HepG2 (cell line): ENCODE results near the gene CUEDC2. TPM values are rescaled to one million over a fixed set of nuclear protein-coding genes. Genes with fewer than 3 reads are reported as not detected.

Experiments
- GPN1 ChIP-seq: sonication (generic); formaldehyde crosslinking; IDR thresholded peaks from 2 replicates; pipeline ENCODE4 v1.5.1; 2020; ENCODE audit warnings: missing genetic modification reagents, borderline replicate concordance
- KDM3A ChIP-seq: IDR thresholded peaks from 2 replicates; pipeline ENCODE4 v1.6.1; 2018; ENCODE audit warnings: low read depth, missing compliant biosample characterization
- SKI ChIP-seq: fragments of 450-650 bp; IDR thresholded peaks from one replicate; pipeline ENCODE4 v1.6.1; 2018; ENCODE audit warnings: mild to moderate bottlenecking; ENCODE audit not compliant: partially characterized antibody
- SMAD9 ChIP-seq: sonication (generic); formaldehyde crosslinking; IDR thresholded peaks from 2 replicates; pipeline ENCODE4 v1.5.1; 2020; ENCODE audit warnings: mild to moderate bottlenecking, missing genetic modification reagents
- SMC3 ChIP-seq: IDR thresholded peaks from 2 replicates; pipeline ENCODE4 v1.6.1; 2011; ENCODE audit warnings: low read length, improper control_type of control experiment
- ZNF121 ChIP-seq: sonication (generic); formaldehyde crosslinking; IDR thresholded peaks from 2 replicates; pipeline ENCODE4 v1.5.0; 2020; ENCODE audit warnings: mild to moderate bottlenecking, missing genetic modification reagents
- ZNF788 ChIP-seq: sonication (generic); formaldehyde crosslinking; IDR thresholded peaks from 2 replicates; pipeline ENCODE4 v1.5.0; 2020; ENCODE audit warnings: mild to moderate bottlenecking, missing genetic modification reagents, borderline replicate concordance
- polyA plus RNA-seq, 8 experiments: library from polyadenylated mRNA; depleted of rRNA in 3 of 8; stranded (reverse) in 7 of 8; unstranded in 1 of 8; fragments of >200 nt; fragmentation: Illumina TruSeq in 4 of 8; extraction: Trizol in 4 of 8; gene quantifications; 2 replicates each; pipeline versions ENCODE4 v1.2.1 to v1.2.3, GENCODE V29; 2011 to 2016; ENCODE audit warnings: low read depth in 4 of 8, missing spikeins in 1 of 8, mixed read lengths in 1 of 8; ENCODE audit not compliant: insufficient read depth in 1 of 8
- total RNA-seq, 5 experiments: library from RNA; depleted of rRNA; stranded (reverse); fragments of >200 nt; fragmentation: Illumina TruSeq; extraction: Trizol; gene quantifications; 2 replicates each; pipeline ENCODE4 v1.2.3, GENCODE V29; 2016; ENCODE audit warnings: low read depth in 1 of 5
- TF ChIP-seq, protein P1 (sequence below), 2 experiments: fragments of 450-650 bp in 1 of 2; sonication (generic) in 1 of 2; formaldehyde crosslinking in 1 of 2; IDR thresholded peaks; 2 replicates each; pipeline versions ENCODE4 v1.6.1 to v1.8.0; 2016 to 2022; ENCODE audit warnings: antibody characterized with exemption in 1 of 2, mild to moderate bottlenecking in 1 of 2, missing genetic modification reagents in 1 of 2
- TF ChIP-seq, protein P2 (sequence below): sonication (generic); formaldehyde crosslinking; IDR thresholded peaks from 2 replicates; pipeline ENCODE4 v1.5.0; 2020; ENCODE audit warnings: mild to moderate bottlenecking, missing genetic modification reagents

Gene CUEDC2
- total and polyA plus RNA-seq, 2 of the 13 experiments (the other 11 are each of a cell fraction or from before 2014, with no cell fraction given) = 13.1 to 18.4 TPM

DNA sequence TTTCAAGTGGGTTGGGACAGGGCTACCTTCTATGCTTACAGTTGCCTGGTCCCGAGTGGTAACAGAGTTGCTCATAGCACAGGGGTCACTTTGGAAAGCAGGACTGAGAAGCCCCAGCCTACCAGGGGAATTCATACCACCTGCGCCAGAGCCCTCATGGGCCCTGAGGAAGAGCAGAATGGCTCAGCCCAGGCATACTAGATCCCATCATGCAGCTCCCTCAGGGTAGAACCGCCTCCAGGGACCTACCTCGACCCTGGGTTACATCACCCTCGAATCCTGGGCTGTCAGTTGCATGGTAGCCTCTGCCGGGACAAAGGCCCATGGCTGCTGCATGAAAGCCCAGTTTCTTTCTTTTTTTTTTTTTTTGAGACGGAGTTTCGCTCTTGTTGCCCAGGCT lies 2.9 kb downstream of the CUEDC2 start (continued):
- TF ChIP-seq, protein P1, sequence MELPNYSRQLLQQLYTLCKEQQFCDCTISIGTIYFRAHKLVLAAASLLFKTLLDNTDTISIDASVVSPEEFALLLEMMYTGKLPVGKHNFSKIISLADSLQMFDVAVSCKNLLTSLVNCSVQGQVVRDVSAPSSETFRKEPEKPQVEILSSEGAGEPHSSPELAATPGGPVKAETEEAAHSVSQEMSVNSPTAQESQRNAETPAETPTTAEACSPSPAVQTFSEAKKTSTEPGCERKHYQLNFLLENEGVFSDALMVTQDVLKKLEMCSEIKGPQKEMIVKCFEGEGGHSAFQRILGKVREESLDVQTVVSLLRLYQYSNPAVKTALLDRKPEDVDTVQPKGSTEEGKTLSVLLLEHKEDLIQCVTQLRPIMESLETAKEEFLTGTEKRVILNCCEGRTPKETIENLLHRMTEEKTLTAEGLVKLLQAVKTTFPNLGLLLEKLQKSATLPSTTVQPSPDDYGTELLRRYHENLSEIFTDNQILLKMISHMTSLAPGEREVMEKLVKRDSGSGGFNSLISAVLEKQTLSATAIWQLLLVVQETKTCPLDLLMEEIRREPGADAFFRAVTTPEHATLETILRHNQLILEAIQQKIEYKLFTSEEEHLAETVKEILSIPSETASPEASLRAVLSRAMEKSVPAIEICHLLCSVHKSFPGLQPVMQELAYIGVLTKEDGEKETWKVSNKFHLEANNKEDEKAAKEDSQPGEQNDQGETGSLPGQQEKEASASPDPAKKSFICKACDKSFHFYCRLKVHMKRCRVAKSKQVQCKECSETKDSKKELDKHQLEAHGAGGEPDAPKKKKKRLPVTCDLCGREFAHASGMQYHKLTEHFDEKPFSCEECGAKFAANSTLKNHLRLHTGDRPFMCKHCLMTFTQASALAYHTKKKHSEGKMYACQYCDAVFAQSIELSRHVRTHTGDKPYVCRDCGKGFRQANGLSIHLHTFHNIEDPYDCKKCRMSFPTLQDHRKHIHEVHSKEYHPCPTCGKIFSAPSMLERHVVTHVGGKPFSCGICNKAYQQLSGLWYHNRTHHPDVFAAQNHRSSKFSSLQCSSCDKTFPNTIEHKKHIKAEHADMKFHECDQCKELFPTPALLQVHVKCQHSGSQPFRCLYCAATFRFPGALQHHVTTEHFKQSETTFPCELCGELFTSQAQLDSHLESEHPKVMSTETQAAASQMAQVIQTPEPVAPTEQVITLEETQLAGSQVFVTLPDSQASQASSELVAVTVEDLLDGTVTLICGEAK (IDR thresholded peaks at IDR 0.05) = no peak
- TF ChIP-seq, protein P1 (CRISPR knock-in tag; IDR thresholded peaks at IDR 0.05) = no peak
- TF ChIP-seq SKI (no peak), SMC3 (no peak), GPN1 (CRISPR knock-in tag) (no peak), ZNF788 (CRISPR knock-in tag) (no peak), KDM3A (CRISPR knock-in tag) (no peak), SMAD9 (CRISPR knock-in tag) (no peak), ZNF121 (no peak)
- TF ChIP-seq, protein P2, sequence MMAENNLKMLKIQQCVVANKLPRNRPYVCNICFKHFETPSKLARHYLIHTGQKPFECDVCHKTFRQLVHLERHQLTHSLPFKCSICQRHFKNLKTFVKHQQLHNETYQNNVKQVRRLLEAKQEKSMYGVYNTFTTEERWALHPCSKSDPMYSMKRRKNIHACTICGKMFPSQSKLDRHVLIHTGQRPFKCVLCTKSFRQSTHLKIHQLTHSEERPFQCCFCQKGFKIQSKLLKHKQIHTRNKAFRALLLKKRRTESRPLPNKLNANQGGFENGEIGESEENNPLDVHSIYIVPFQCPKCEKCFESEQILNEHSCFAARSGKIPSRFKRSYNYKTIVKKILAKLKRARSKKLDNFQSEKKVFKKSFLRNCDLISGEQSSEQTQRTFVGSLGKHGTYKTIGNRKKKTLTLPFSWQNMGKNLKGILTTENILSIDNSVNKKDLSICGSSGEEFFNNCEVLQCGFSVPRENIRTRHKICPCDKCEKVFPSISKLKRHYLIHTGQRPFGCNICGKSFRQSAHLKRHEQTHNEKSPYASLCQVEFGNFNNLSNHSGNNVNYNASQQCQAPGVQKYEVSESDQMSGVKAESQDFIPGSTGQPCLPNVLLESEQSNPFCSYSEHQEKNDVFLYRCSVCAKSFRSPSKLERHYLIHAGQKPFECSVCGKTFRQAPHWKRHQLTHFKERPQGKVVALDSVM (CRISPR knock-in tag) = no peak
